ENCODE measurements around the gene UBE2D2.
A peak's percentile ranks its signal among the peaks of the same experiment; 100 is the strongest.

DNA sequence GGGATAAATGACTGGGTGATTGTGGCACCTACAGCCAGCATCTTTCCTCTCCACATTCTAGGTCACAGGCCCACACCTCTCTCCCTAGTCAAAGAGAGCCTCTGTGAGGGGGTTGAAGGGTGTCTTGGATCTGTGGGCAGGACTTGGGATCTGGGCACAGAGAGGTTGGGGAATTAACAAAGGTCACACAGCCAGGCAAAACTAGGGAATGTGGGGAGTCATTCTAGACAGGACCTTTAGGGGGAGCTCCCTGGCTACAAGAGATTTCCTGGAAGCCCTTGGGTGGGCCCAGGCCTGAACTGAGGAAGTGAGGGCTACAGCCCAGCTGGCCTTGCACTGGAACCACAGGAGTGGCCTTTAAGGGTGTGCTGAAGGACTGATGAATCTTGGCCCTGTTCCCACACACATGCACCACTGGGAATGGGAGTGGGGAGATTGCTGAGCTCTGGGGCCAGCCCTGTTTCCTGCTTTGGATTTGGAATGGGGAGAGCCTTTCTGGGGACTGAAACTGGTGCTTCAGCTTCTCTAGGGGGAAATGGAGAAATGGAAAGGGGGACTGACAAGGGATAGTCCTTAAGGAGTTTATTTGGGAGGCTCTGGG lies 74.6 kb downstream of the UBE2D2 start:
- TF ChIP-seq, protein P1, sequence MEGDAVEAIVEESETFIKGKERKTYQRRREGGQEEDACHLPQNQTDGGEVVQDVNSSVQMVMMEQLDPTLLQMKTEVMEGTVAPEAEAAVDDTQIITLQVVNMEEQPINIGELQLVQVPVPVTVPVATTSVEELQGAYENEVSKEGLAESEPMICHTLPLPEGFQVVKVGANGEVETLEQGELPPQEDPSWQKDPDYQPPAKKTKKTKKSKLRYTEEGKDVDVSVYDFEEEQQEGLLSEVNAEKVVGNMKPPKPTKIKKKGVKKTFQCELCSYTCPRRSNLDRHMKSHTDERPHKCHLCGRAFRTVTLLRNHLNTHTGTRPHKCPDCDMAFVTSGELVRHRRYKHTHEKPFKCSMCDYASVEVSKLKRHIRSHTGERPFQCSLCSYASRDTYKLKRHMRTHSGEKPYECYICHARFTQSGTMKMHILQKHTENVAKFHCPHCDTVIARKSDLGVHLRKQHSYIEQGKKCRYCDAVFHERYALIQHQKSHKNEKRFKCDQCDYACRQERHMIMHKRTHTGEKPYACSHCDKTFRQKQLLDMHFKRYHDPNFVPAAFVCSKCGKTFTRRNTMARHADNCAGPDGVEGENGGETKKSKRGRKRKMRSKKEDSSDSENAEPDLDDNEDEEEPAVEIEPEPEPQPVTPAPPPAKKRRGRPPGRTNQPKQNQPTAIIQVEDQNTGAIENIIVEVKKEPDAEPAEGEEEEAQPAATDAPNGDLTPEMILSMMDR (IDR thresholded peaks at IDR 0.05), result peak; percentile 67
- no peak for TF ChIP-seq EZH2 (IDR thresholded peaks at IDR 0.05; ENCODE audit: borderline replicate concordance, insufficient read depth, low read depth, low read length, poor library complexity, severe bottlenecking)

Measured in B cell (primary cell).